CD4-positive, alpha-beta T cell (primary cell): ENCODE measurements around the gene ZNF586. TPM values are rescaled to one million over a fixed set of nuclear protein-coding genes. Genes with fewer than 3 reads are reported as not detected.

ENCODE experiments used
- ATAC-seq: fragments of 200-7000 bp; cut with Tn5 transposase; one replicate; pipeline ENCODE4 v1.10.0; 2022; ENCODE audit warnings: mild to moderate bottlenecking; ENCODE audit not compliant: poor library complexity
- CTCF ChIA-PET: fragments of 350-600 bp; sonication (Branson Sonifier 250); formaldehyde crosslinking; loops from one replicate; lab custom pipeline; 2021; ENCODE audit warnings: antibody characterized with exemption, inconsistent platforms; lab: Charles Lee
- POLR2A ChIA-PET: fragments of 350-600 bp; sonication (Branson Sonifier 250); formaldehyde crosslinking; loops from one replicate; lab custom pipeline; 2021; ENCODE audit warnings: antibody characterized with exemption, inconsistent platforms; lab: Charles Lee
- DNase-seq, 14 experiments: peaks; one replicate each; pipeline ENCODE4 v3.0.0-alpha.2; 2013 to 2020; ENCODE audit warnings: mixed read lengths in 2 of 14
- H3K27ac ChIP-seq, 2 donors: one replicate each; pipeline versions ENCODE4 v1.5.1 to v1.7.0; 2013; ENCODE audit warnings: low read length in 2 of 2, low read depth in 1 of 2, mild to moderate bottlenecking in 1 of 2
- H3K27me3 ChIP-seq, 2 experiments: 1 replicate in 1 of 2; 2 replicates in 1 of 2; pipeline versions ENCODE4 v1.6.1 to v1.7.0; 2013; ENCODE audit warnings: low read length in 2 of 2, control low read depth in 1 of 2, mild to moderate bottlenecking in 1 of 2, moderate library complexity in 1 of 2; ENCODE audit not compliant: insufficient read depth in 2 of 2, control insufficient read depth in 1 of 2
- H3K36me3 ChIP-seq: one replicate; pipeline ENCODE4 v1.6.1; 2013; ENCODE audit warnings: low read length, control low read depth; ENCODE audit not compliant: insufficient read depth
- H3K4me1 ChIP-seq: one replicate; pipeline ENCODE4 v1.6.1; 2013; ENCODE audit warnings: low read length, control low read depth; ENCODE audit not compliant: insufficient read depth
- H3K4me3 ChIP-seq: one replicate; pipeline ENCODE4 v1.5.1; 2013; ENCODE audit warnings: mild to moderate bottlenecking, low read length, moderate library complexity
- H3K9me3 ChIP-seq, 2 experiments: 1 replicate in 1 of 2; 2 replicates in 1 of 2; pipeline versions ENCODE4 v1.6.1 to v1.7.0; 2013; ENCODE audit warnings: low read length in 2 of 2, mild to moderate bottlenecking in 2 of 2, control low read depth in 1 of 2, moderate library complexity in 1 of 2; ENCODE audit not compliant: control insufficient read depth in 1 of 2, insufficient read depth in 1 of 2
- H3K27ac Mint-ChIP-seq: one replicate; pipeline ENCODE4 v1.8.0; 2020; ENCODE audit warnings: mixed read lengths
- H3K27me3 Mint-ChIP-seq: one replicate; pipeline ENCODE4 v1.8.0; 2021; ENCODE audit warnings: mixed read lengths
- H3K36me3 Mint-ChIP-seq: one replicate; pipeline ENCODE4 v1.8.0; 2021; ENCODE audit warnings: low read depth, mixed read lengths
- H3K4me1 Mint-ChIP-seq: one replicate; pipeline ENCODE4 v1.8.0; 2021; ENCODE audit warnings: low read depth, mixed read lengths
- H3K4me3 Mint-ChIP-seq: one replicate; pipeline ENCODE4 v1.8.0; 2020; ENCODE audit warnings: mild to moderate bottlenecking, mixed read lengths
- H3K9me3 Mint-ChIP-seq: one replicate; pipeline ENCODE4 v1.8.0; 2020; ENCODE audit warnings: mixed read lengths
- CTCF ChIP-seq: fragments of 200-600 bp; IDR thresholded peaks from one replicate; pipeline ENCODE4 v1.8.0; 2022; ENCODE audit warnings: antibody characterized with exemption, mild to moderate bottlenecking
- intact Hi-C, 2 experiments: fragments of 100-400 bp; cut with DNase I in 1 of 2; cut with micrococcal nuclease in 1 of 2; formaldehyde crosslinking; loops; one replicate each; pipeline versions ENCODE4 v1.15.1 to v1.9.0; 2023 to 2025; cut with DNase I, micrococcal nuclease
- total RNA-seq, 174 experiments: library from RNA in 2 of 174; stranded (reverse) in 2 of 174; gene quantifications; one replicate each; pipeline ENCODE4 v1.2.3 and lab custom pipeline; 2021 to 2026

ZNF586 gene
- total RNA-seq, 2 experiments from 2014 or later: 51.1 to 53.4 TPM

- Histone ChIP-seq H3K9me3 (peaks cover 0 to 9% of the 10 kb centered on the region in 2 experiments), H3K4me3 (no peak overlapping the region), H3K4me1 (peaks cover 9% of the 10 kb centered on the region), H3K27ac (no peak overlapping the region), H3K36me3 (peaks cover 11% of the 10 kb centered on the region), H3K27me3 (no peaks in the 10 kb centered on the region)
- H3K9me3 Mint-ChIP-seq: no peaks in the 10 kb centered on the region
- ATAC-seq (no peak), DNase-seq (no peak)
- CTCF ChIA-PET: no interaction called here
- H3K36me3 Mint-ChIP-seq: peaks cover 54% of the 10 kb centered on the region
- POLR2A ChIA-PET: interaction anchor here (1.0 to 1.4 kb wide), 2 partner anchors 14 to 18 kb away, joined by 4 to 6 read pairs; partner anchors contain the start of gene ZNF552
- no peaks in the 10 kb centered on the region for H3K27me3 Mint-ChIP-seq
- H3K4me1 Mint-ChIP-seq: peaks cover 31% of the 10 kb centered on the region
- no peak overlapping the region for H3K27ac Mint-ChIP-seq
- intact Hi-C loops: no loop called here
- no peak overlapping the region for H3K4me3 Mint-ChIP-seq
- TF ChIP-seq CTCF: no peak
Observed at GRCh38 chr19:57800696-57801095, 31.2 kb downstream of the ZNF586 start.

- ChIA-PET POLR2A (no interaction called here), CTCF (no interaction called here)
Observed at GRCh38 chr19:57802269-57802668, 32.8 kb downstream of the ZNF586 start.

GRCh38 chr19:57803265-57803593 is 33.8 kb downstream of the ZNF586 start:
- no peaks in the 10 kb centered on the region for H3K27me3 Mint-ChIP-seq
- Histone ChIP-seq H3K27me3 (no peaks in the 10 kb centered on the region), H3K27ac (no peak overlapping the region), H3K4me1 (peaks cover 9% of the 10 kb centered on the region), H3K36me3 (peaks cover 14% of the 10 kb centered on the region), H3K4me3 (peak overlapping the region; percentile 38), H3K9me3 (peaks cover 0 to 9% of the 10 kb centered on the region in 2 experiments)
- intact Hi-C loops: no loop called here
- ATAC-seq (no peak), DNase-seq (no peak)
- POLR2A ChIA-PET: no interaction called here
- H3K4me1 Mint-ChIP-seq: peaks cover 36% of the 10 kb centered on the region
- no peak for TF ChIP-seq CTCF
- H3K4me3 Mint-ChIP-seq: peak overlapping the region; percentile 85
- CTCF ChIA-PET: no interaction called here
- H3K27ac Mint-ChIP-seq: peak overlapping the region; percentile 26
- no peaks in the 10 kb centered on the region for H3K9me3 Mint-ChIP-seq
- H3K36me3 Mint-ChIP-seq: peaks cover 53% of the 10 kb centered on the region

More at GRCh38 chr19:57802269-57802668, 32.8 kb downstream of the ZNF586 start:
- Histone ChIP-seq H3K9me3 (peaks cover 0 to 9% of the 10 kb centered on the region in 2 experiments), H3K4me1 (peaks cover 9% of the 10 kb centered on the region), H3K27ac (no peak overlapping the region), H3K36me3 (peaks cover 5% of the 10 kb centered on the region), H3K27me3 (no peaks in the 10 kb centered on the region), H3K4me3 (no peak overlapping the region)
- no peak for DNase-seq
- intact Hi-C loops: no loop called here
- Mint-ChIP-seq H3K36me3 (peaks cover 46% of the 10 kb centered on the region), H3K27me3 (no peaks in the 10 kb centered on the region), H3K4me1 (peaks cover 31% of the 10 kb centered on the region), H3K9me3 (no peaks in the 10 kb centered on the region), H3K27ac (no peak overlapping the region), H3K4me3 (no peak overlapping the region)
- no peak for ATAC-seq
- TF ChIP-seq CTCF: no peak
